Activated T-cell treated with anti-CD3 and anti-CD28 coated beads, Interleukin-2, amount 50 U/mL, for 1 hour (primary cell): Measurements from ENCODE around the gene BCORL1.
A peak's percentile ranks its signal among the peaks of the same experiment; 100 is the strongest.

Source experiments
- DNase-seq: peaks from one replicate; pipeline ENCODE4 v3.0.0-alpha.2; 2020

Gene BCORL1

GRCh38 chrX:129968968-129969367 is 13.5 kb upstream of the BCORL1 start:
- DNase-seq: no peak

GRCh38 chrX:129976441-129976840 is 6.0 kb upstream of the BCORL1 start:
- DNase-seq: no peak

- no peak for DNase-seq
Observed at GRCh38 chrX:129979207-129979920, 3.1 kb upstream of the BCORL1 start.

GRCh38 chrX:129980001-129980401 is 2.4 kb upstream of the BCORL1 start:
- peak; percentile 34 for DNase-seq

GRCh38 chrX:129980540-129981199 is 1.8 kb upstream of the BCORL1 start:
- DNase-seq: peak; percentile 29

GRCh38 chrX:129981200-129981553 is 1.3 kb upstream of the BCORL1 start:
- DNase-seq: no peak

- no peak for DNase-seq
Observed at GRCh38 chrX:129981752-129982299, 609 bp upstream of the BCORL1 start.

GRCh38 chrX:129983575-129984110 is 1.2 kb downstream of the BCORL1 start:
- peak; percentile 35 for DNase-seq

- DNase-seq: peak; percentile 57
Observed at GRCh38 chrX:129984111-129984958, 1.9 kb downstream of the BCORL1 start.

- DNase-seq: no peak
Observed at GRCh38 chrX:129987871-129988270, 5.4 kb downstream of the BCORL1 start.

- DNase-seq: no peak
Observed at GRCh38 chrX:129992181-129992580, 9.7 kb downstream of the BCORL1 start.

- no peak for DNase-seq
Observed at GRCh38 chrX:129996120-129996519, 13.7 kb downstream of the BCORL1 start.

GRCh38 chrX:129997086-129997485 is 14.7 kb downstream of the BCORL1 start:
- no peak for DNase-seq

GRCh38 chrX:129998021-129998420 is 15.6 kb downstream of the BCORL1 start:
- no peak for DNase-seq

GRCh38 chrX:130001893-130002292 is 19.5 kb downstream of the BCORL1 start:
- DNase-seq: no peak

- DNase-seq: no peak
Observed at GRCh38 chrX:130002541-130002940, 20.1 kb downstream of the BCORL1 start.

- DNase-seq: no peak
Observed at GRCh38 chrX:130005089-130005807, 22.8 kb downstream of the BCORL1 start.

- no peak for DNase-seq
Observed at GRCh38 chrX:130009658-130010223, 27.3 kb downstream of the BCORL1 start.

GRCh38 chrX:130012683-130013082 is 30.2 kb downstream of the BCORL1 start:
- DNase-seq: no peak

- DNase-seq: no peak
Observed at GRCh38 chrX:130013661-130014060, 31.2 kb downstream of the BCORL1 start.

GRCh38 chrX:130014356-130014755 is 31.9 kb downstream of the BCORL1 start:
- DNase-seq: no peak

- DNase-seq: no peak
Observed at GRCh38 chrX:130014770-130015169, 32.3 kb downstream of the BCORL1 start.
